Measurements from ENCODE around the gene CYP11A1.

DNA sequence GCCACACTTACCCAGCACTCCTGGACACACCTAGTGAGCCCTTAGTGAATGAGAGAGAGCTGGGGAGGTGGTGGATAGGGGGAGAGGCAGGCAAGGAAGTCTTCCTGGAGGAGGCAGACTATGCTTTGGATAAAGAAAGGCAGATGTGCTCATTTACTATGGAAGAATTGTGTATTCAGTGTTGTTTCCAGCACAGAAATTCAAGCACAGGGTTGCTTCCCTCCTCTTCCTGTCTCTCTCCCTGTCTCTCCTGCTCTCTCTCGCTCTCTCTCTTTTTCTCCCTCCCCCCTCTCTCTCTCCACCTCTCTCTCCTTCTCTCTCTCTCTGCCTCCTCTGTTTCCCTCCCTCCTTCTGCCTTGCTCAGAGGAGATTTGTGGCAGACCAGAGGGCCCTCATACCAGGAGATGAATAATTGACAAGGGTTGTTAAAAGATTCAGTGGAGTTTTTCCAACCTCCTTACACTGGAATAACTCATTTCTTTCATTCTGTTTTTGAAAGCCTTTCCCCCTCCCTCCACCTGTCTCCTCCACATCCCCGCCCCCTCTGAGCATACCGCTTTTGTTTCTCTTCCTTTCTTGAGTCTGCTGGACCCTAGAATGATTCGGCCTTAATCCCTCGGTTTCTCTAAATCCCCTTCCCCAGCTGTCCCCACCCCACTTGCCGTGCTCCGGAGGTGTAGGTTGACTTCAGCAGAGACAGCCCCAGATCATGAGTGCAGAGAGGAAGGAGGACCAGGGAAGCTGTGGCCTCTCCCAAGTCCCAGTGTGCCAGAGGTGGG, 65.7 kb downstream of the CYP11A1 start:
- TF ChIP-seq, protein P1, sequence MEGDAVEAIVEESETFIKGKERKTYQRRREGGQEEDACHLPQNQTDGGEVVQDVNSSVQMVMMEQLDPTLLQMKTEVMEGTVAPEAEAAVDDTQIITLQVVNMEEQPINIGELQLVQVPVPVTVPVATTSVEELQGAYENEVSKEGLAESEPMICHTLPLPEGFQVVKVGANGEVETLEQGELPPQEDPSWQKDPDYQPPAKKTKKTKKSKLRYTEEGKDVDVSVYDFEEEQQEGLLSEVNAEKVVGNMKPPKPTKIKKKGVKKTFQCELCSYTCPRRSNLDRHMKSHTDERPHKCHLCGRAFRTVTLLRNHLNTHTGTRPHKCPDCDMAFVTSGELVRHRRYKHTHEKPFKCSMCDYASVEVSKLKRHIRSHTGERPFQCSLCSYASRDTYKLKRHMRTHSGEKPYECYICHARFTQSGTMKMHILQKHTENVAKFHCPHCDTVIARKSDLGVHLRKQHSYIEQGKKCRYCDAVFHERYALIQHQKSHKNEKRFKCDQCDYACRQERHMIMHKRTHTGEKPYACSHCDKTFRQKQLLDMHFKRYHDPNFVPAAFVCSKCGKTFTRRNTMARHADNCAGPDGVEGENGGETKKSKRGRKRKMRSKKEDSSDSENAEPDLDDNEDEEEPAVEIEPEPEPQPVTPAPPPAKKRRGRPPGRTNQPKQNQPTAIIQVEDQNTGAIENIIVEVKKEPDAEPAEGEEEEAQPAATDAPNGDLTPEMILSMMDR (IDR thresholded peaks at IDR 0.05; ENCODE audit: insufficient read depth, low read length), result no peak
- TF ChIP-seq POLR2AphosphoS5 (IDR thresholded peaks at IDR 0.05; ENCODE audit: low read depth) (no peak), GABPA (IDR thresholded peaks at IDR 0.05; ENCODE audit: low read depth) (no peak)

All from HL-60 (cell line).